A549 (cell line): ENCODE measurements around the gene MDC1. TPM values are rescaled to one million over a fixed set of nuclear protein-coding genes. Genes with fewer than 3 reads are reported as not detected.
A peak's percentile ranks its signal among the peaks of the same experiment; 100 is the strongest.

Source experiments
- BHLHE40 ChIP-seq: IDR thresholded peaks from 2 replicates; pipeline ENCODE4 v1.6.1; 2012; ENCODE audit warnings: low read depth, low read length, inconsistent platforms
- CBX2 ChIP-seq: fragments of 200-600 bp; sonication (generic); IDR thresholded peaks from 2 replicates; pipeline ENCODE4 v1.6.1; 2016; ENCODE audit warnings: low read depth, mild to moderate bottlenecking, borderline replicate concordance
- CBX8 ChIP-seq: fragments of 200-600 bp; sonication (generic); IDR thresholded peaks from 2 replicates; pipeline ENCODE4 v1.6.1; 2016
- CHD2 ChIP-seq: fragments of 150-350 bp; IDR thresholded peaks from 2 replicates; pipeline ENCODE4 v1.6.1; 2014; ENCODE audit warnings: low read length; ENCODE audit not compliant: partially characterized antibody
- EHF ChIP-seq: fragments of 250-450 bp; sonication (Bioruptor Pico); IDR thresholded peaks from 2 replicates; pipeline ENCODE4 v1.5.0; 2020; ENCODE audit warnings: mild to moderate bottlenecking
- EHMT2 ChIP-seq: fragments of 200-600 bp; sonication (generic); IDR thresholded peaks from 2 replicates; pipeline ENCODE4 v1.6.1; 2016; ENCODE audit warnings: antibody characterized with exemption, low read depth, mild to moderate bottlenecking, moderate library complexity
- EP300 ChIP-seq, 2 experiments: fragments of >200 bp; sonication (Bioruptor Twin); formaldehyde crosslinking; IDR thresholded peaks; 2 replicates in 1 of 2; 3 replicates in 1 of 2; pipeline ENCODE4 v1.6.1; 2016 to 2017
- FOSB ChIP-seq: fragments of 250-450 bp; sonication (Bioruptor Pico); IDR thresholded peaks from 2 replicates; pipeline ENCODE4 v1.5.0; 2020; ENCODE audit warnings: mild to moderate bottlenecking, moderate library complexity
- FOSL2 ChIP-seq, 2 experiments: fragments of 450-650 bp in 1 of 2; fragments of >200 bp in 1 of 2; sonication (Bioruptor Twin) in 1 of 2; formaldehyde crosslinking; IDR thresholded peaks; 2 replicates each; pipeline versions ENCODE4 v1.5.0 to v1.6.1; 2016 to 2020; ENCODE audit warnings: mild to moderate bottlenecking in 1 of 2, moderate library complexity in 1 of 2
- FOXS1 ChIP-seq: fragments of 250-450 bp; sonication (Bioruptor Pico); IDR thresholded peaks from 2 replicates; pipeline ENCODE4 v1.5.0; 2020; ENCODE audit warnings: mild to moderate bottlenecking, moderate library complexity
- HOXB13 ChIP-seq: fragments of 250-450 bp; sonication (Bioruptor Pico); IDR thresholded peaks from 2 replicates; pipeline ENCODE4 v1.5.0; 2020; ENCODE audit warnings: low read depth, mild to moderate bottlenecking, moderate library complexity
- HOXB5 ChIP-seq: fragments of 250-450 bp; sonication (Bioruptor Pico); IDR thresholded peaks from 2 replicates; pipeline ENCODE4 v1.5.0; 2020; ENCODE audit warnings: mild to moderate bottlenecking, moderate library complexity
- KDM1A ChIP-seq: fragments of 200-600 bp; sonication (generic); IDR thresholded peaks from 2 replicates; pipeline ENCODE4 v1.6.1; 2016; ENCODE audit warnings: low read depth, mild to moderate bottlenecking
- KDM5A ChIP-seq: fragments of 200-600 bp; sonication (generic); IDR thresholded peaks from 2 replicates; pipeline ENCODE4 v1.6.1; 2016; ENCODE audit warnings: antibody characterized with exemption, mild to moderate bottlenecking
- MYC ChIP-seq: IDR thresholded peaks from 2 replicates; pipeline ENCODE4 v1.6.1; 2012; ENCODE audit warnings: mild to moderate bottlenecking, inconsistent platforms, low read length, improper control_type of control experiment, borderline replicate concordance
- NPAS2 ChIP-seq: fragments of 250-450 bp; sonication (Bioruptor Pico); IDR thresholded peaks from 2 replicates; pipeline ENCODE4 v1.8.0; 2022; ENCODE audit warnings: mild to moderate bottlenecking, moderate library complexity, borderline replicate concordance
- RAD21 ChIP-seq, 2 experiments: fragments of >200 bp in 1 of 2; sonication (Bioruptor Twin) in 1 of 2; formaldehyde crosslinking in 1 of 2; IDR thresholded peaks in 1 of 2; conservative IDR thresholded peaks in 1 of 2; 2 replicates in 1 of 2; 3 replicates in 1 of 2; pipeline ENCODE4 v1.6.1; 2012 to 2018; ENCODE audit warnings: inconsistent platforms in 1 of 2
- SMC3 ChIP-seq: fragments of >200 bp; sonication (Bioruptor Twin); formaldehyde crosslinking; IDR thresholded peaks from 3 replicates; pipeline ENCODE4 v1.6.1; 2018; ENCODE audit warnings: inconsistent platforms
- SREBF2 ChIP-seq: fragments of 450-650 bp; IDR thresholded peaks from 2 replicates; pipeline ENCODE4 v1.6.1; 2014; ENCODE audit warnings: mild to moderate bottlenecking, moderate library complexity
- TFCP2L1 ChIP-seq: fragments of 250-450 bp; sonication (Bioruptor Pico); IDR thresholded peaks from 2 replicates; pipeline ENCODE4 v1.5.0; 2021; ENCODE audit warnings: mild to moderate bottlenecking
- ZC3H11A ChIP-seq: fragments of 450-650 bp; IDR thresholded peaks from 2 replicates; pipeline ENCODE4 v1.6.1; 2014; ENCODE audit warnings: antibody characterized with exemption, mild to moderate bottlenecking
- polyA plus RNA-seq, 4 experiments: library from polyadenylated mRNA; depleted of rRNA in 3 of 4; stranded (reverse); fragments of >200 nt; fragmentation: RNase III in 1 of 4; extraction: RNeasy Plus Mini Kit Qiagen cat#74134 plus additional on column Dnase treatment in 1 of 4; gene quantifications; 2 replicates in 3 of 4; 3 replicates in 1 of 4; pipeline ENCODE4 v1.2.3, GENCODE V29; 2011 to 2017
- TF ChIP-seq, protein P1 (sequence below): fragments of 200-600 bp; sonication (generic); IDR thresholded peaks from 2 replicates; pipeline ENCODE4 v1.6.1; 2016; ENCODE audit warnings: antibody characterized with exemption, mild to moderate bottlenecking, moderate library complexity
- TF ChIP-seq, protein P2 (sequence below): fragments of 150-350 bp; IDR thresholded peaks from 2 replicates; pipeline ENCODE4 v1.6.1; 2014; ENCODE audit warnings: low read depth, mild to moderate bottlenecking, low read length
- TF ChIP-seq, protein P3 (sequence below): IDR thresholded peaks from 2 replicates; pipeline ENCODE4 v1.6.1; 2012
- TF ChIP-seq, protein P4 (sequence below): IDR thresholded peaks from 2 replicates; pipeline ENCODE4 v1.6.1; 2012
- TF ChIP-seq, protein P5 (sequence below): IDR thresholded peaks from 2 replicates; pipeline ENCODE4 v1.6.1; 2012; ENCODE audit warnings: low read depth, borderline replicate concordance

MDC1 gene
- polyA plus RNA-seq, 2 of the 4 experiments (the other 2 are of a cell fraction) = 8.2 to 16.5 TPM

DNA sequence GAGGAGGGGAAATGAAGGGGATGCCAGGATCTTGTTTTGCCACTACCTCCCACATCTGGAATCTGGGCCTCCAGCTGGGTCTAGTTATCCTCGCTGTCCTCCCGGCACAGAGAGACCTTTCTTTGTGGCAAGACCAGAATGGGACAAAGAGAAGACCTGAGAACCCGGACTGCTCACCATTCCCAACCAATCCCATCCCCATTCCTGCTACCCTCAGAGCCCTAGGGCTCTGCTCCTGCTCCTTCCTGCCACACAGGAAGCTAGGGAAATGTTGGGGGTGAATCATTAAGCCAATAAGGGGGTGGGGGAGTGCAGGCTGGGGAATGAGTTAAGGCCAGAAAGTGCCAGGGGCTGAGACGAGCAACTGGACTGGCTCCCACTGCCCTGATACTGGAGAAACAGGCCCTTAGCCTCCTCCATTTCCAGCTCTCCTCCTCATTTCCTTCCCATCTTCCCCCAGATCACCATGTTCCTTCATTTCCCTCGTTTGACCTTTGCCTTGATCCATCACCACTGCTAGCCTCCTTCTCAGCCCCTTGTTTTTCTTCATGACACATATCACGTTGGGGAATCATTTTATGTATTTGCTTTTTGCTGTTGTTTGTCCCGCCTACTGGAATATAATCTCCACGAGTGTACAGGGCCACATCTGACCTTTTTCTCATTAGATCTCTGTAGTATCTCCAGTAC, 31.9 kb upstream of the MDC1 start (continued):
- no peak for TF ChIP-seq MYC
- TF ChIP-seq EHMT2 = no peak
- no peak for TF ChIP-seq FOSL2 (IDR thresholded peaks at IDR 0.05)
- peak; percentile 80 for TF ChIP-seq FOSL2 (CRISPR knock-in tag; IDR thresholded peaks at IDR 0.05)
- TF ChIP-seq KDM5A = no peak
- TF ChIP-seq NPAS2 (CRISPR knock-in tag) = no peak
- TF ChIP-seq EHF (CRISPR knock-in tag) = 0 out of 2 replicates have a peak, but pooled peaks have one; percentile 20
- TF ChIP-seq, protein P1, sequence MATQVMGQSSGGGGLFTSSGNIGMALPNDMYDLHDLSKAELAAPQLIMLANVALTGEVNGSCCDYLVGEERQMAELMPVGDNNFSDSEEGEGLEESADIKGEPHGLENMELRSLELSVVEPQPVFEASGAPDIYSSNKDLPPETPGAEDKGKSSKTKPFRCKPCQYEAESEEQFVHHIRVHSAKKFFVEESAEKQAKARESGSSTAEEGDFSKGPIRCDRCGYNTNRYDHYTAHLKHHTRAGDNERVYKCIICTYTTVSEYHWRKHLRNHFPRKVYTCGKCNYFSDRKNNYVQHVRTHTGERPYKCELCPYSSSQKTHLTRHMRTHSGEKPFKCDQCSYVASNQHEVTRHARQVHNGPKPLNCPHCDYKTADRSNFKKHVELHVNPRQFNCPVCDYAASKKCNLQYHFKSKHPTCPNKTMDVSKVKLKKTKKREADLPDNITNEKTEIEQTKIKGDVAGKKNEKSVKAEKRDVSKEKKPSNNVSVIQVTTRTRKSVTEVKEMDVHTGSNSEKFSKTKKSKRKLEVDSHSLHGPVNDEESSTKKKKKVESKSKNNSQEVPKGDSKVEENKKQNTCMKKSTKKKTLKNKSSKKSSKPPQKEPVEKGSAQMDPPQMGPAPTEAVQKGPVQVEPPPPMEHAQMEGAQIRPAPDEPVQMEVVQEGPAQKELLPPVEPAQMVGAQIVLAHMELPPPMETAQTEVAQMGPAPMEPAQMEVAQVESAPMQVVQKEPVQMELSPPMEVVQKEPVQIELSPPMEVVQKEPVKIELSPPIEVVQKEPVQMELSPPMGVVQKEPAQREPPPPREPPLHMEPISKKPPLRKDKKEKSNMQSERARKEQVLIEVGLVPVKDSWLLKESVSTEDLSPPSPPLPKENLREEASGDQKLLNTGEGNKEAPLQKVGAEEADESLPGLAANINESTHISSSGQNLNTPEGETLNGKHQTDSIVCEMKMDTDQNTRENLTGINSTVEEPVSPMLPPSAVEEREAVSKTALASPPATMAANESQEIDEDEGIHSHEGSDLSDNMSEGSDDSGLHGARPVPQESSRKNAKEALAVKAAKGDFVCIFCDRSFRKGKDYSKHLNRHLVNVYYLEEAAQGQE = no peak
- TF ChIP-seq CBX2 = no peak
- TF ChIP-seq FOSB (CRISPR knock-in tag) = 0 out of 2 replicates have a peak, but pooled peaks have one; percentile 5
- TF ChIP-seq, protein P2, sequence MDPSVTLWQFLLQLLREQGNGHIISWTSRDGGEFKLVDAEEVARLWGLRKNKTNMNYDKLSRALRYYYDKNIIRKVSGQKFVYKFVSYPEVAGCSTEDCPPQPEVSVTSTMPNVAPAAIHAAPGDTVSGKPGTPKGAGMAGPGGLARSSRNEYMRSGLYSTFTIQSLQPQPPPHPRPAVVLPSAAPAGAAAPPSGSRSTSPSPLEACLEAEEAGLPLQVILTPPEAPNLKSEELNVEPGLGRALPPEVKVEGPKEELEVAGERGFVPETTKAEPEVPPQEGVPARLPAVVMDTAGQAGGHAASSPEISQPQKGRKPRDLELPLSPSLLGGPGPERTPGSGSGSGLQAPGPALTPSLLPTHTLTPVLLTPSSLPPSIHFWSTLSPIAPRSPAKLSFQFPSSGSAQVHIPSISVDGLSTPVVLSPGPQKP = no peak
- no peak for TF ChIP-seq SMC3
- no peak for TF ChIP-seq ZC3H11A
- 0 out of 2 replicates have a peak, but pooled peaks have one; percentile 7 for TF ChIP-seq FOXS1 (CRISPR knock-in tag)
- TF ChIP-seq BHLHE40 = no peak
- TF ChIP-seq, protein P3, sequence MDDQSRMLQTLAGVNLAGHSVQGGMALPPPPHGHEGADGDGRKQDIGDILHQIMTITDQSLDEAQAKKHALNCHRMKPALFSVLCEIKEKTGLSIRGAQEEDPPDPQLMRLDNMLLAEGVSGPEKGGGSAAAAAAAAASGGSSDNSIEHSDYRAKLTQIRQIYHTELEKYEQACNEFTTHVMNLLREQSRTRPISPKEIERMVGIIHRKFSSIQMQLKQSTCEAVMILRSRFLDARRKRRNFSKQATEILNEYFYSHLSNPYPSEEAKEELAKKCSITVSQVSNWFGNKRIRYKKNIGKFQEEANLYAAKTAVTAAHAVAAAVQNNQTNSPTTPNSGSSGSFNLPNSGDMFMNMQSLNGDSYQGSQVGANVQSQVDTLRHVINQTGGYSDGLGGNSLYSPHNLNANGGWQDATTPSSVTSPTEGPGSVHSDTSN = no peak
- TF ChIP-seq SREBF2 = no peak
- no peak for TF ChIP-seq KDM1A
- no peak for TF ChIP-seq HOXB5 (CRISPR knock-in tag)
- TF ChIP-seq CBX8 = no peak
- TF ChIP-seq RAD21 (conservative IDR thresholded peaks at IDR 0.05 in 1 of 2, IDR thresholded peaks at IDR 0.05 in 1 of 2) = no peak
- TF ChIP-seq CHD2 = no peak
- TF ChIP-seq TFCP2L1 (CRISPR knock-in tag) = no peak
- TF ChIP-seq HOXB13 (CRISPR knock-in tag) = no peak
- TF ChIP-seq, protein P4, sequence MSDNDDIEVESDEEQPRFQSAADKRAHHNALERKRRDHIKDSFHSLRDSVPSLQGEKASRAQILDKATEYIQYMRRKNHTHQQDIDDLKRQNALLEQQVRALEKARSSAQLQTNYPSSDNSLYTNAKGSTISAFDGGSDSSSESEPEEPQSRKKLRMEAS = no peak; the same call in 1 of the 2 replicates
- TF ChIP-seq EP300 (IDR thresholded peaks at IDR 0.05) = no peak
- TF ChIP-seq, protein P5, sequence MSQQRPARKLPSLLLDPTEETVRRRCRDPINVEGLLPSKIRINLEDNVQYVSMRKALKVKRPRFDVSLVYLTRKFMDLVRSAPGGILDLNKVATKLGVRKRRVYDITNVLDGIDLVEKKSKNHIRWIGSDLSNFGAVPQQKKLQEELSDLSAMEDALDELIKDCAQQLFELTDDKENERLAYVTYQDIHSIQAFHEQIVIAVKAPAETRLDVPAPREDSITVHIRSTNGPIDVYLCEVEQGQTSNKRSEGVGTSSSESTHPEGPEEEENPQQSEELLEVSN = 0 out of 2 replicates have a peak, but pooled peaks have one; percentile 31
